GM18502 (cell line): ENCODE results near the gene APEH.
A peak's percentile ranks its signal among the peaks of the same experiment; 100 is the strongest.
"Not testable (repeated sequence)": the region's sequence is repeated elsewhere in the genome, so short reads cannot be mapped to it uniquely, and the experiment has no call there.

Experiments
- ATAC-seq: cut with Tn5 transposase; IDR thresholded peaks from one replicate; pipeline ENCODE4 v1.9.1; 2021; ENCODE audit warnings: mild to moderate bottlenecking; ENCODE audit not compliant: unreplicated experiment, poor library complexity

APEH gene

GRCh38 chr3:49667701-49668413, 6.3 kb upstream of the APEH start:
- no peak for ATAC-seq

DNA sequence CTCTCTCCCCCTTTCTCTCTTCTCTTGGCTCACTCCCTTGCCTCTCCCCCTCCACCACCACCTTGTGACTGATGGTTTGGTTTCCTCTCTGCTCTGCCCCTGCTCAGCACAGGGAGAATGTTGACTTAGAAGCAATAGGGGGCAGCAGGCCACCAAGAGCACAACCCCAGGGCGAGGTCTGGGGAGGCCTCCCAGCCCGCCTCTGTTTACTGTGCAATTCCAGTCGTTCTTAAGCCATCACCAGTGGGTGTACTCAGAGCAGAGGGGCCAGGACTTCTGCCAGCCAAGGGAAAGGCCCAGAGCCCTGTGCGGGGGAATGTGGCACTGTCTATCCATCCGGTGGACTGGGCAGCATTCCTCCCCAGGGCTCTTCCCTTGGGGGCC, 5.7 kb upstream of the APEH start:
- no peak for ATAC-seq

- no peak for ATAC-seq
Measured at GRCh38 chr3:49668861-49669260, 5.3 kb upstream of the APEH start.

DNA sequence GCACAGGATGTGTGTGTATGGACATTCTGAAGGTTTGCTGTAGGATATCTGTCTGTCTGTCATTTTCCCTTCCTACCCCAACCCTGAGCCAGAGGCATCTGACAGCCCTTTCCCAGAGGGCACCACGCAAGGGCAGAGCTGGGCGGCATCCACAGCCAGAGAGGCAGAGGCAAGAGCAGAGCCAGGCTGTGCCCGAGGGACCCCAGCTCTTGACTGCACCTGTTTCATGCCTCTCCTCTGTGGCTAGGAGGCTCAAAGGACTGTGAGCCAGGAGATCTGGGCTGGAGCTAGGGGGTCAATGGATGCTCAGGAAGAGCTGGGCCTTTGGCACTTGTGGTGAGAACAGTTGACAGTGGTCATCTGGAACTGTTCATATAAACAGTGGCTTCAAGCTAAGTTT, 4.8 kb upstream of the APEH start:
- no peak for ATAC-seq

DNA sequence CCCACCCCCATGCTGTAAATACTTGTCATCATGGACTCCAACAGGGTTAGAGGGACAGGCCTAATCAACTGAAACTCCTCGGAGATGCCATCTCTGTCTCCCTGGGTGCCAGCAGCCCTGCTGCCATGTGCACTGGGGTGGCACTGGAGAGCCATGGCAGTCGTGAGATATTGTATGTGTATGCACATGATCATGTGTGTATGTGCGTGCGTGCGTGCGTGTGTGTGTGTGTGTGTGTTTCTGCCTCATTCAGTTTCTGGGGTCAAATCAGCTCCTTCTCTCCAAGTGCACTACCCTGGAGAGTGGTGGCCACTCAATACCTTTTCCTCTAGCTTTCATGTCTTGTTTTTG, 3.2 kb upstream of the APEH start:
- no peak for ATAC-seq

- no peak for ATAC-seq
Measured at GRCh38 chr3:49671291-49672288, 2.6 kb upstream of the APEH start.

DNA sequence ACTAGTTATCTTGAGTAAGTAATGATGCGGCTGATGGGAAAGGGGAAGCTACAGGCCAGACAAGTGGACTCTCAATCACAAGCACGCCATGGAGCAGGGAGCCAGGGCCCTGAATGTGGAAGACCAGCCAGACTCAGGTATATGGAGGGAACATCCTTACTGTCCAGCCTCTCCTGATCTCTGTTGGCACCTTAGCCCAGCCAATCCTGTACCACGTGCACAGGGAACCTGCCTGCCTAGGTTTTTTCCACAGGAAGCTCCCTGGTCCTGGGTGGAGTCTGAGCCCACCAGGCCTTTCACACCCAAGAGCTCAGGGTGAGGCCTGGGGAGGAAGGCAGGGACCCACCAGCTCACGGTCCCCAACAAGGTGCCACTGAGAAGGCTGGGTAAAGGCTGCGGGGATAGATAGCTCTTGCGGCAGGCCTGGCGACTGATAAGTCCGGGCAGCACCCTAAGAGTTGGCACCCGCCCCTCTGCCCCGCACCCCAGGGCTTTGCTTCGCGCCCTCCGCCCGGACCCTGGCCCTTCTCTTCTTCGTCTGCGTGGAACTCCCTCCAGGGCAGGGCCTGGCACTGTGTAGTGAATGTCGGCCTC, 933 bp upstream of the APEH start:
- no peak for ATAC-seq

DNA sequence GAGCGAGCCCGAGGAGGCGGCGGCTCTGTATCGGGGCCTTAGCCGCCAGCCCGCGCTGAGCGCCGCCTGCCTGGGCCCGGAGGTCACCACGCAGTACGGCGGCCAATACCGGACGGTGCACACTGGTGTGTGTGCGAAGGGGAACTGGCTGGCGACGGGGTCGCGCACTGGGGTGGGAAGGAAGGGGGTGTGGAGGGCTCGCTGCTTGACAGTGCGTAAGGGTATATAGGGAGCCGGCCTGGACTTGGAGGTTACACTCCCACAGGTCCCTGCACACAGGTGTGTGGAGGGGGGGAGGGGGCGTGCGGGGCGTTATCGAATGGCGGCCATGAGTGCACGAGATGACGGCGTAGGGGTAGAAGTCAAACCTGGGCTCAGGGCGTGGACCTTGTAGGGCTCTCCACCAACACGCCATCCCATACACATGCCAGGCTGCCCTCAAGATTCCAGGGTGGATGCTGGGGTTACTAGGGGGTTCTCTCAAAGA, 389 bp downstream of the APEH start:
- ATAC-seq = peak; percentile 20

DNA sequence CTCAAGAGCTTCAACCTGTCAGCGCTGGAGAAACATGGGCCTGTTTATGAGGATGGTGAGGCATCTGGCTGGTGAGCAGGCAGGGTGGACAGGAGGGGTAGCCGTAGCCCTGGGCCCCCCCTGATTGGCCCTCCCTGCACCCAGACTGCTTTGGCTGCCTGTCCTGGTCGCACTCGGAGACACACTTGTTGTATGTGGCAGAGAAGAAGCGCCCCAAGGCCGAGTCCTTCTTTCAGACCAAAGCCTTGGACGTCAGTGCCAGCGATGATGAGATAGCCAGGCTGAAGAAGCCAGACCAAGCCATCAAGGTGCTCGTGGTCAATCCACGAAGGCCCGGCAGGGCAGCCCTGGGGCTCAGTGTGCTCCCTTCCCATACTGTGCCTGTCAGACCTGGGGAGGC, 1.8 kb downstream of the APEH start:
- ATAC-seq = no peak

- no peak for ATAC-seq
Measured at GRCh38 chr3:49680493-49681231, 6.5 kb downstream of the APEH start.

- no peak for ATAC-seq
Measured at GRCh38 chr3:49681232-49681522, 7.0 kb downstream of the APEH start.

DNA sequence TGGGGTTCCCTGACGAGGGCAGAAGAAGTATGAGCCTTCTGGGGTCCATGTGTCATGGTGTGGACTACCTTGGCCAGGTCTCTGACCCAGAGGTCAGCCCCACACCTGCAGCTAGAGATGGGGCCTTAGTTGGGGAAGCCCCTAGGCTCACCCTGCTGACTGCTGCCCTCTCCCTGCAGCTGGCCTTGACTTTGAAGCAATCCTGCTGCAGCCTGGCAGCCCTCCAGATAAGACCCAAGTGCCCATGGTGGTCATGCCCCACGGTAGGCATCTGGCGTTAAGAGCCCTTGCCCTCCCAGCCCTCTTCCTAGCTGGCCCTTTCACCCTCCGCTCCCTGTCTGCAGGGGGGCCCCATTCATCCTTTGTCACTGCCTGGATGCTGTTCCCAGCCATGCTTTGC, 7.4 kb downstream of the APEH start:
- ATAC-seq = no peak

DNA sequence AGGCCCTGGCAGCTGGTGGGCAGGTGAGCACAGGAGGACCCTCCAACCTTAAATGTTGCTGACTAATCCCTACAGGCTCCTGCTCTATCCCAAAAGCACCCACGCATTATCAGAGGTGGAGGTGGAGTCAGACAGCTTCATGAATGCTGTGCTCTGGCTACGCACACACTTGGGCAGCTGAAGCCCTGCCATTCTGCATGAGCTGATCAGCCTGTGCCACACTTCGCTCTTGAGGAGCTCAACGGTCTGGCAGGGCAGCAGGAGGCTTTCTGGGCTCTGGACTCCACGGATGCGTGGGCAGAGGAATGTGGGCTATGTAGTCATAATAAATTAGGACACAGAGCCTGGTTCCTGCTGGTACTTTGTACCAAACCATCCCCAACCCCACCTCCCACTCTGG, 9.0 kb downstream of the APEH start:
- no peak for ATAC-seq

DNA sequence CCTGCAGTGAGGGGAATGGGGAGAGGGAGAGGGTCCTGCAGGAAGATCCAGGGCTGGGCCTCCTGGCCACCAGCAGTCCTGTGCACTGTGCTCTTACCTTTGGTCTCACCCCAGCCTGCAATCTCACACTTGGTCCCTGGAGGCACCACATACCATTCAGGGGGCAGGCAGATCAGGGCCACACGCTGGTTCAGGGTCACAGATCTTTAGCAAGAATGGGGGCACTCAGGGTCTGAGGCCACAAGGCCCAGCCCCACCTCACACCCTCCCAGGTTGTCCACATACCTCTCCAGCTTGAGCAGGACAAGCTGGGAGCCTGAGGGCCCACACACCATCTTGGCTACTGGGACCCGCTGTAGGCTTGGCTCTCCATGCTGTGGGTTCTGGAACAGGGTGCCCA, 10.3 kb downstream of the APEH start:
- not testable (repeated sequence) for ATAC-seq

GRCh38 chr3:49685103-49685502, 11.0 kb downstream of the APEH start:
- ATAC-seq = not testable (repeated sequence)

DNA sequence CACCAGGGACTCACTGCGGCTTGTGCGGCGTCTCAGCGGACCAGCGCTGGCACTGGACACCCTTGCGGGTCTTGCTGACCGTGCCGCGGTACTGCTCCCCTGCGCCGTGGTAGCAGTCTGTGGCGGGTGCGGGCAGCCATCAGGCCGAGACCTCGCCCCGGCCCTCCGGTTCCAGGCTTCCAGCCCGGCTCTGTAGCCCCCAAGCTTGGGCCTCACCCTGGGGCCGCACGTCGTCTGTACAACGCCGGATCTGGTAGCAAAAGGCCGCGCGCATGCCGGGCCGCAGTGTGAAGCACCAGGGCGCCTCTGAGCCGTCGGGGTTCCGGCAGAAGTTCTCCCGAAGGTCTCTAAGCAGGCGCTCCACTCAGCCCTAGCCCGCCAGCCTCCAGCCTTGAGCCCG, 11.7 kb downstream of the APEH start:
- not testable (repeated sequence) for ATAC-seq

- ATAC-seq = not testable (repeated sequence)
Measured at GRCh38 chr3:49686346-49686745, 12.2 kb downstream of the APEH start.

- ATAC-seq = not testable (repeated sequence)
Measured at GRCh38 chr3:49686769-49687423, 12.7 kb downstream of the APEH start.

DNA sequence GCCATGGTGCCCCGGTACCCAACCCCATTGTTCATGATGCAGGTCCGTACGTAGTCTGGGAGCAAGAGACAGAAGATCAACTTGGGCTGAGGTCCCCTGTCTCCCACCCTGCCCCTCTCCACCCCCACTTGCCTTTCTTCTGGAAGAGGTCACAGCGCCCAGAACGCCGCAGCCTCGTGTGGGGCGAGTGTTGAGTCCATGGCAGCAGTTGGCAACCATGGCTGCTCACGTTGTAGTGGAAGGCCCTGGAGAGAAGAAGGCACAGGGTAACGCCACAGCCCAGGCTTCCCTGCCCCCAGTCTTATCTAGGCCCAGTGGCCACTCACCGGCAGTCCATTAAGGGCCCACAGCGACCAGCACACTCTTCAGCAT, 13.3 kb downstream of the APEH start:
- not testable (repeated sequence) for ATAC-seq
